ENCODE measurements around the gene IL10. TPM values are rescaled to one million over a fixed set of nuclear protein-coding genes. Genes with fewer than 3 reads are reported as not detected.

IL10 gene
- total RNA-seq, 2 experiments from 2014 or later = not detected

- H3K27ac ChIP-seq (ENCODE audit: low read depth, low read length, poor library complexity, severe bottlenecking) = no peak overlapping the region
- no peaks in the 10 kb centered on the region for H4K20me1 ChIP-seq (ENCODE audit: insufficient read depth, low read length)
- no peak for TF ChIP-seq EZH2phosphoT487 (IDR thresholded peaks at IDR 0.05; ENCODE audit: borderline replicate concordance, low read depth, low read length)
- peak; percentile 85 for TF ChIP-seq CTCF (conservative IDR thresholded peaks at IDR 0.05; ENCODE audit: low read length)
- H3K9me3 ChIP-seq (ENCODE audit: low read length) = no peaks in the 10 kb centered on the region
- H2AFZ ChIP-seq (ENCODE audit: low read length) = no peak overlapping the region
- no peaks in the 10 kb centered on the region for H3K79me2 ChIP-seq (ENCODE audit: insufficient read depth, low read depth, low read length)
- no peak overlapping the region for H3K4me2 ChIP-seq (ENCODE audit: low read length)
- DNase-seq (ENCODE audit: low spot score) = peak; percentile 51
- ChIA-PET POLR2A (interaction anchor here (0.9 to 1.4 kb wide), 2 partner anchors 22 to 66 kb away, joined by 3 read pairs; no protein-coding TSS in a partner anchor), CTCF (ENCODE audit: unreplicated experiment) (interaction anchor here (0.5 to 2.0 kb wide), 5 partner anchors 11 to 179 kb away, joined by 3 to 13 read pairs (median 4); no protein-coding TSS in a partner anchor)
- no peaks in the 10 kb centered on the region for H3K9me2 ChIP-seq (ENCODE audit: insufficient read depth, low read length)
- no peaks in the 10 kb centered on the region for H3K4me1 ChIP-seq (ENCODE audit: insufficient read depth, low read length, poor library complexity, severe bottlenecking)
- no peak overlapping the region for H3K4me3 ChIP-seq (ENCODE audit: low read depth, low read length, poor library complexity, severe bottlenecking)
- BruUV-seq (replicated peaks) = no TSS peak
- H3K36me3 ChIP-seq (ENCODE audit: insufficient read depth, low read length) = no peaks in the 10 kb centered on the region
- intact Hi-C loops (cut with micrococcal nuclease; ENCODE audit: unreplicated experiment) = loop anchor here (1.0 to 2.0 kb wide), 2 partner anchors 102 to 173 kb away; no protein-coding TSS in a partner anchor
These were observed 37.3 kb upstream of the IL10 start for GRCh38 chr1:206809504-206810084.

GRCh38 chr1:206808615-206809014 lies 36.3 kb upstream of the IL10 start:
- no TSS peak for BruUV-seq (replicated peaks)
- peak; percentile 71 for DNase-seq (ENCODE audit: low spot score)
- no peak for TF ChIP-seq EZH2phosphoT487 (IDR thresholded peaks at IDR 0.05; ENCODE audit: borderline replicate concordance, low read depth, low read length)
- peak; percentile 74 for TF ChIP-seq CTCF (conservative IDR thresholded peaks at IDR 0.05; ENCODE audit: low read length)
- Histone ChIP-seq H3K9me3 (ENCODE audit: low read length) (no peaks in the 10 kb centered on the region), H3K4me2 (ENCODE audit: low read length) (no peak overlapping the region), H4K20me1 (ENCODE audit: insufficient read depth, low read length) (no peaks in the 10 kb centered on the region), H3K27ac (ENCODE audit: low read depth, low read length, poor library complexity, severe bottlenecking) (no peak overlapping the region), H3K36me3 (ENCODE audit: insufficient read depth, low read length) (no peaks in the 10 kb centered on the region), H3K4me1 (ENCODE audit: insufficient read depth, low read length, poor library complexity, severe bottlenecking) (peaks cover 1% of the 10 kb centered on the region), H3K4me3 (ENCODE audit: low read depth, low read length, poor library complexity, severe bottlenecking) (no peak overlapping the region), H2AFZ (ENCODE audit: low read length) (no peak overlapping the region), H3K79me2 (ENCODE audit: insufficient read depth, low read depth, low read length) (no peaks in the 10 kb centered on the region), H3K9me2 (ENCODE audit: insufficient read depth, low read length) (no peaks in the 10 kb centered on the region)
- ChIA-PET POLR2A (no interaction called here), CTCF (ENCODE audit: unreplicated experiment) (interaction anchor here (1.0 to 2.0 kb wide), 2 partner anchors 74 to 178 kb away, joined by 4 to 13 read pairs; no protein-coding TSS in a partner anchor)
- intact Hi-C loops (cut with micrococcal nuclease; ENCODE audit: unreplicated experiment) = loop anchor here (1.0 to 2.0 kb wide), 5 partner anchors 74 to 177 kb away; no protein-coding TSS in a partner anchor

GRCh38 chr1:206805357-206805756 lies 33.1 kb upstream of the IL10 start:
- H4K20me1 ChIP-seq (ENCODE audit: insufficient read depth, low read length) = no peaks in the 10 kb centered on the region
- no peak overlapping the region for H2AFZ ChIP-seq (ENCODE audit: low read length)
- BruUV-seq (replicated peaks) = no TSS peak
- no peak overlapping the region for H3K4me3 ChIP-seq (ENCODE audit: low read depth, low read length, poor library complexity, severe bottlenecking)
- ChIA-PET POLR2A (no interaction called here), CTCF (ENCODE audit: unreplicated experiment) (interaction anchor here (1.9 kb wide), 1 partner anchor 71 kb away, joined by 8 read pairs; no protein-coding TSS in a partner anchor)
- peaks cover 8% of the 10 kb centered on the region for H3K4me1 ChIP-seq (ENCODE audit: insufficient read depth, low read length, poor library complexity, severe bottlenecking)
- intact Hi-C loops (cut with micrococcal nuclease; ENCODE audit: unreplicated experiment) = no loop called here
- no peak for DNase-seq (ENCODE audit: low spot score)
- no peaks in the 10 kb centered on the region for H3K79me2 ChIP-seq (ENCODE audit: insufficient read depth, low read depth, low read length)
- H3K9me2 ChIP-seq (ENCODE audit: insufficient read depth, low read length) = no peaks in the 10 kb centered on the region
- H3K4me2 ChIP-seq (ENCODE audit: low read length) = no peak overlapping the region
- no peak overlapping the region for H3K27ac ChIP-seq (ENCODE audit: low read depth, low read length, poor library complexity, severe bottlenecking)
- no peaks in the 10 kb centered on the region for H3K9me3 ChIP-seq (ENCODE audit: low read length)
- no peaks in the 10 kb centered on the region for H3K36me3 ChIP-seq (ENCODE audit: insufficient read depth, low read length)
- TF ChIP-seq CTCF (conservative IDR thresholded peaks at IDR 0.05; ENCODE audit: low read length) (no peak), EZH2phosphoT487 (IDR thresholded peaks at IDR 0.05; ENCODE audit: borderline replicate concordance, low read depth, low read length) (no peak)
